IMR-90 (cell line): Measurements from ENCODE around the gene IRX3. TPM values are rescaled to one million over a fixed set of nuclear protein-coding genes. Genes with fewer than 3 reads are reported as not detected.

Experiments
- ATAC-seq: fragments of 200-7000 bp; cut with Tn5 transposase; 2 replicates; pipeline ENCODE4 v1.9.1; 2020; ENCODE audit warnings: low read depth, mild to moderate bottlenecking, moderate library complexity
- BruUV-seq: library from RNA; stranded (reverse); fragments of 400-500 nt; replicated peaks from 2 replicates; lab custom pipeline; 2021; lab: Mats Ljungman, UMichigan
- CTCF ChIA-PET: fragments of 300-600 bp; formaldehyde crosslinking; extraction: SDS; loops from one replicate; lab custom pipeline; 2021; ENCODE audit warnings: antibody characterized with exemption; lab: Yijun Ruan, JAX
- POLR2A ChIA-PET: fragments of 300-600 bp; sonication (Branson Sonifier 250); formaldehyde crosslinking; loops from one replicate; lab custom pipeline; 2022; ENCODE audit warnings: antibody characterized with exemption; ENCODE audit not compliant: unreplicated experiment; lab: Charles Lee
- DNase-seq: peaks from one replicate; pipeline ENCODE4 v3.0.0; 2013
- H2AFZ ChIP-seq: replicated peaks from 2 replicates; pipeline ENCODE3; 2013; ENCODE audit warnings: low read length, mild to moderate bottlenecking; ENCODE audit not compliant: poor library complexity
- H2AK5ac ChIP-seq: 2 replicates; pipeline ENCODE4 v1.6.1; 2013; ENCODE audit warnings: low read depth, low read length, inconsistent platforms
- H2AK9ac ChIP-seq: replicated peaks from 2 replicates; pipeline ENCODE3; 2013; ENCODE audit warnings: mild to moderate bottlenecking, low read depth, low read length, moderate library complexity; ENCODE audit not compliant: poor library complexity
- H2BK120ac ChIP-seq: 2 replicates; pipeline ENCODE4 v1.6.1; 2013; ENCODE audit warnings: low read depth, low read length, inconsistent platforms
- H2BK15ac ChIP-seq: 3 replicates; pipeline ENCODE4 v1.6.1; 2013; ENCODE audit warnings: low read depth, low read length, inconsistent platforms
- H2BK20ac ChIP-seq: 2 replicates; pipeline ENCODE4 v1.6.1; 2013; ENCODE audit warnings: low read depth, mild to moderate bottlenecking, inconsistent platforms, low read length, moderate library complexity
- H2BK5ac ChIP-seq: 2 replicates; pipeline ENCODE4 v1.6.1; 2013; ENCODE audit warnings: mild to moderate bottlenecking, low read depth, low read length, inconsistent platforms; ENCODE audit not compliant: poor library complexity, severe bottlenecking
- H3K14ac ChIP-seq: replicated peaks from 2 replicates; pipeline ENCODE4 v1.6.1; 2013; ENCODE audit warnings: low read depth, low read length, inconsistent platforms
- H3K18ac ChIP-seq: 2 replicates; pipeline ENCODE4 v1.6.1; 2013; ENCODE audit warnings: low read depth, low read length, control low read depth
- H3K23ac ChIP-seq: 2 replicates; pipeline ENCODE4 v1.6.1; 2013; ENCODE audit warnings: low read depth, low read length, inconsistent platforms
- H3K27ac ChIP-seq: 2 replicates; pipeline ENCODE4 v1.5.1; 2013; ENCODE audit warnings: mild to moderate bottlenecking, control low read depth, low read length; ENCODE audit not compliant: insufficient read depth
- H3K27me3 ChIP-seq: 2 replicates; pipeline ENCODE4 v1.6.1; 2013; ENCODE audit warnings: low read length; ENCODE audit not compliant: control insufficient read depth, insufficient read depth
- H3K36me3 ChIP-seq: 2 replicates; pipeline ENCODE4 v1.6.1; 2013; ENCODE audit warnings: low read length, mixed read lengths; ENCODE audit not compliant: control insufficient read depth, insufficient read depth
- H3K4ac ChIP-seq: 2 replicates; pipeline ENCODE4 v1.6.1; 2013; ENCODE audit warnings: low read depth, low read length, inconsistent platforms
- H3K4me1 ChIP-seq: 2 replicates; pipeline ENCODE4 v1.6.1; 2013; ENCODE audit warnings: low read length, mixed read lengths; ENCODE audit not compliant: control insufficient read depth, insufficient read depth
- H3K4me2 ChIP-seq: 2 replicates; pipeline ENCODE4 v1.6.1; 2013; ENCODE audit warnings: low read depth, mild to moderate bottlenecking, control low read depth, low read length, moderate library complexity
- H3K4me3 ChIP-seq: 2 replicates; pipeline ENCODE4 v1.5.1; 2013; ENCODE audit warnings: low read depth, mild to moderate bottlenecking, control low read depth, low read length, moderate library complexity; ENCODE audit not compliant: insufficient read depth
- H3K56ac ChIP-seq: 2 replicates; pipeline ENCODE4 v1.6.1; 2013; ENCODE audit warnings: low read length, inconsistent platforms; ENCODE audit not compliant: insufficient read depth; ENCODE audit errors: extremely low read depth
- H3K79me1 ChIP-seq, 2 experiments: 2 replicates each; pipeline ENCODE4 v1.6.1; 2013; ENCODE audit warnings: low read length in 2 of 2, inconsistent platforms in 1 of 2, low read depth in 1 of 2
- H3K9ac ChIP-seq: 2 replicates; pipeline ENCODE4 v1.6.1; 2013; ENCODE audit warnings: low read depth, low read length, control low read depth
- H3K9me1 ChIP-seq: 2 replicates; pipeline ENCODE4 v1.6.1; 2013; ENCODE audit warnings: low read length, inconsistent platforms; ENCODE audit not compliant: insufficient read depth
- H3K9me3 ChIP-seq: 2 replicates; pipeline ENCODE4 v1.6.1; 2013; ENCODE audit warnings: low read length; ENCODE audit not compliant: control insufficient read depth, insufficient read depth
- H4K20me1 ChIP-seq: 2 replicates; pipeline ENCODE4 v1.6.1; 2013; ENCODE audit warnings: low read length, inconsistent platforms; ENCODE audit not compliant: insufficient read depth
- H4K5ac ChIP-seq: 2 replicates; pipeline ENCODE4 v1.6.1; 2013; ENCODE audit warnings: mild to moderate bottlenecking, low read depth, low read length, control low read depth
- H4K8ac ChIP-seq, 2 experiments: 2 replicates each; pipeline ENCODE4 v1.6.1; 2013; ENCODE audit warnings: low read depth in 2 of 2, low read length in 2 of 2, control low read depth in 1 of 2, inconsistent platforms in 1 of 2
- H4K91ac ChIP-seq: 2 replicates; pipeline ENCODE4 v1.6.1; 2013; ENCODE audit warnings: low read depth, low read length, inconsistent platforms; ENCODE audit not compliant: insufficient read depth
- BHLHE40 ChIP-seq: fragments of 150-350 bp; IDR thresholded peaks from 2 replicates; pipeline ENCODE4 v1.6.1; 2016; ENCODE audit warnings: mild to moderate bottlenecking, low read depth, low read length
- ELK1 ChIP-seq: fragments of 150-350 bp; IDR thresholded peaks from 2 replicates; pipeline ENCODE4 v1.6.1; 2016; ENCODE audit warnings: low read depth, mild to moderate bottlenecking, low read length, moderate library complexity, borderline replicate concordance
- NFE2L2 ChIP-seq: fragments of 150-350 bp; IDR thresholded peaks from 2 replicates; pipeline ENCODE4 v1.6.1; 2016; ENCODE audit warnings: low read depth, mild to moderate bottlenecking, low read length
- RCOR1 ChIP-seq: IDR thresholded peaks from 2 replicates; pipeline ENCODE4 v1.6.1; 2012; ENCODE audit warnings: mild to moderate bottlenecking, low read length, improper control_type of control experiment; ENCODE audit not compliant: insufficient replicate concordance
- SMC3 ChIP-seq: fragments of 150-350 bp; IDR thresholded peaks from 2 replicates; pipeline ENCODE4 v1.6.1; 2016; ENCODE audit warnings: low read depth, mild to moderate bottlenecking, antibody characterized with exemption, low read length, moderate library complexity
- WGBS, 2 experiments: methylation state at CpG; one replicate each; pipeline versions ENCODE4 v1.1.5 to v1.1.7; 2013; ENCODE audit warnings: missing lambda C conversion rate in 2 of 2; ENCODE audit not compliant: insufficient read length in 1 of 2; ENCODE audit errors: extremely low coverage in 2 of 2; 5-methylcytosine and 5-hydroxymethylcytosine counted together
- dilution Hi-C: fragments of 300-500 bp; cut with HindIII; formaldehyde crosslinking; loops from one replicate; pipeline ENCODE4 v1.14.3; 2018; ENCODE audit warnings: low sequenced_read_pairs; ENCODE audit not compliant: unreplicated experiment
- in situ Hi-C: fragments of 300-500 bp; cut with MboI; formaldehyde crosslinking; loops from 3 replicates; pipeline ENCODE4 v1.14.3; 2019; ENCODE audit warnings: low sequenced_read_pairs, inconsistent platforms, mixed read lengths
- intact Hi-C: fragments of 100-400 bp; cut with micrococcal nuclease; formaldehyde crosslinking; loops from 2 replicates; pipeline ENCODE4 v1.10.0; 2022
- polyA plus RNA-seq, 3 experiments: library from polyadenylated mRNA; depleted of rRNA; stranded (reverse); fragments of >200 nt; gene quantifications; 2 replicates each; pipeline ENCODE4 v1.2.3, GENCODE V29; 2012; ENCODE audit warnings: low replicate concordance in 1 of 3
- total RNA-seq: library from RNA; depleted of rRNA; stranded (reverse); fragments of >200 nt; gene quantifications from 2 replicates; pipeline ENCODE4 v1.2.3, GENCODE V29; 2012

IRX3 gene
- total and polyA plus RNA-seq, 2 of the 4 experiments (the other 2 are of a cell fraction) = not detected

GRCh38 chr16:54334208-54334607 is 47.6 kb upstream of the IRX3 start:
- Histone ChIP-seq H2BK20ac (no peak overlapping the region), H3K36me3 (no peaks in the 10 kb centered on the region), H2BK5ac (no peak overlapping the region), H3K9ac (no peak overlapping the region), H4K20me1 (no peaks in the 10 kb centered on the region), H3K9me3 (no peaks in the 10 kb centered on the region), H3K56ac (no peak overlapping the region), H4K91ac (no peak overlapping the region), H3K4me2 (no peak overlapping the region), H2AK5ac (no peak overlapping the region), H3K14ac (no peak overlapping the region), H3K4me1 (no peaks in the 10 kb centered on the region), H4K8ac (no peak overlapping the region), H3K27me3 (peaks cover 11% of the 10 kb centered on the region), H4K5ac (no peak overlapping the region), H3K23ac (no peak overlapping the region), H3K4me3 (no peak overlapping the region), H3K18ac (no peak overlapping the region), H2BK15ac (no peak overlapping the region), H3K27ac (no peak overlapping the region), H2AK9ac (no peak overlapping the region), H3K9me1 (no peaks in the 10 kb centered on the region), H2AFZ (no peak overlapping the region), H2BK120ac (no peak overlapping the region), H3K79me1 (no peaks in the 10 kb centered on the region), H3K4ac (no peak overlapping the region)
- ChIA-PET CTCF (no interaction called here), POLR2A (no interaction called here)
- ATAC-seq = no peak
- dilution Hi-C loops (no loop called here), intact Hi-C loops (no loop called here), in situ Hi-C loops (no loop called here)
- no peak for DNase-seq
- TF ChIP-seq SMC3 = no peak
- TF ChIP-seq RCOR1 = no peak
- TF ChIP-seq BHLHE40 = no peak
- TF ChIP-seq NFE2L2 = no peak
- no peak for TF ChIP-seq ELK1
- WGBS, 2 experiments = no CpG with 5 or more reads among the region's 2 CpGs
- BruUV-seq = no TSS peak
